Right lobe of liver (tissue), 4 donors: ENCODE measurements around the gene SPRR2D.

Source experiments
- POLR2A ChIP-seq: fragments of 450-650 bp; IDR thresholded peaks from one replicate; pipeline ENCODE4 v1.6.1; 2017; ENCODE audit warnings: antibody characterized with exemption, mild to moderate bottlenecking
- TF ChIP-seq, protein P1 (sequence below), 4 donors: fragments of 200-600 bp in 3 of 4; fragments of 450-650 bp in 1 of 4; IDR thresholded peaks; one replicate each; pipeline versions ENCODE4 v1.5.1 to v1.8.0; 2016 to 2022; ENCODE audit warnings: antibody characterized with exemption in 4 of 4, mild to moderate bottlenecking in 2 of 4
- donor health status: DM: no; HTN: no; CAD: no.
- donor health status: DM: no; HTN: no; CAD: no.
- donor health status: DM: no; HTN: yes; CAD: no.

DNA sequence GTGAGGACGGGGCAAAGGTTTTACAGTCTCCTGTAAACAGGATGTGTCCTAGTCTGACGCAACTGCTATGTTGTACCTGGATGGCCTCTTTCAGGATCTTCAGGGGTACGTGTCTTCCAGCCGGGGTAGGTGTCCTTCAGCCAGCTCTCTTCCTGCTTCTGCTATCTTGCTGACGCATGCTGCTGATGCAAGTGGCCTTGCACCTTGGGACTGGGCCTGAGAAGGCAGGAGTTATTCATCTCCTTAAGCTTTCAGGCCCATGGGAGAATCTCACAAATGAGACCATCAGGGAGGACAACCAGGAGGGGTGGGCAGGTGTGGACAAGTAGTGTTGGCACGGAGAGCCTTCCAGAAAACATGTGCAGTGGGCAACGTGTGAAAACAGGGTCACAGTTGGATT lies 17.8 kb downstream of the SPRR2D start:
- TF ChIP-seq, protein P1, sequence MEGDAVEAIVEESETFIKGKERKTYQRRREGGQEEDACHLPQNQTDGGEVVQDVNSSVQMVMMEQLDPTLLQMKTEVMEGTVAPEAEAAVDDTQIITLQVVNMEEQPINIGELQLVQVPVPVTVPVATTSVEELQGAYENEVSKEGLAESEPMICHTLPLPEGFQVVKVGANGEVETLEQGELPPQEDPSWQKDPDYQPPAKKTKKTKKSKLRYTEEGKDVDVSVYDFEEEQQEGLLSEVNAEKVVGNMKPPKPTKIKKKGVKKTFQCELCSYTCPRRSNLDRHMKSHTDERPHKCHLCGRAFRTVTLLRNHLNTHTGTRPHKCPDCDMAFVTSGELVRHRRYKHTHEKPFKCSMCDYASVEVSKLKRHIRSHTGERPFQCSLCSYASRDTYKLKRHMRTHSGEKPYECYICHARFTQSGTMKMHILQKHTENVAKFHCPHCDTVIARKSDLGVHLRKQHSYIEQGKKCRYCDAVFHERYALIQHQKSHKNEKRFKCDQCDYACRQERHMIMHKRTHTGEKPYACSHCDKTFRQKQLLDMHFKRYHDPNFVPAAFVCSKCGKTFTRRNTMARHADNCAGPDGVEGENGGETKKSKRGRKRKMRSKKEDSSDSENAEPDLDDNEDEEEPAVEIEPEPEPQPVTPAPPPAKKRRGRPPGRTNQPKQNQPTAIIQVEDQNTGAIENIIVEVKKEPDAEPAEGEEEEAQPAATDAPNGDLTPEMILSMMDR (IDR thresholded peaks at IDR 0.05) = no peak
- TF ChIP-seq POLR2A = no peak
